CD4-positive, alpha-beta T cell (primary cell): ENCODE data around the gene FNDC3B. TPM values are rescaled to one million over a fixed set of nuclear protein-coding genes. Genes with fewer than 3 reads are reported as not detected.

Experiments
- ATAC-seq: fragments of 200-7000 bp; cut with Tn5 transposase; one replicate; pipeline ENCODE4 v1.10.0; 2022; ENCODE audit warnings: mild to moderate bottlenecking; ENCODE audit not compliant: poor library complexity
- CTCF ChIA-PET: fragments of 350-600 bp; sonication (Branson Sonifier 250); formaldehyde crosslinking; loops from one replicate; lab custom pipeline; 2021; ENCODE audit warnings: antibody characterized with exemption, inconsistent platforms; lab: Charles Lee
- POLR2A ChIA-PET: fragments of 350-600 bp; sonication (Branson Sonifier 250); formaldehyde crosslinking; loops from one replicate; lab custom pipeline; 2021; ENCODE audit warnings: antibody characterized with exemption, inconsistent platforms; lab: Charles Lee
- DNase-seq, 14 experiments: peaks; one replicate each; pipeline ENCODE4 v3.0.0-alpha.2; 2013 to 2020; ENCODE audit warnings: mixed read lengths in 2 of 14
- H3K27ac ChIP-seq, 2 donors: one replicate each; pipeline versions ENCODE4 v1.5.1 to v1.7.0; 2013; ENCODE audit warnings: low read length in 2 of 2, low read depth in 1 of 2, mild to moderate bottlenecking in 1 of 2
- H3K27me3 ChIP-seq, 2 experiments: 1 replicate in 1 of 2; 2 replicates in 1 of 2; pipeline versions ENCODE4 v1.6.1 to v1.7.0; 2013; ENCODE audit warnings: low read length in 2 of 2, control low read depth in 1 of 2, mild to moderate bottlenecking in 1 of 2, moderate library complexity in 1 of 2; ENCODE audit not compliant: insufficient read depth in 2 of 2, control insufficient read depth in 1 of 2
- H3K36me3 ChIP-seq: one replicate; pipeline ENCODE4 v1.6.1; 2013; ENCODE audit warnings: low read length, control low read depth; ENCODE audit not compliant: insufficient read depth
- H3K4me1 ChIP-seq: one replicate; pipeline ENCODE4 v1.6.1; 2013; ENCODE audit warnings: low read length, control low read depth; ENCODE audit not compliant: insufficient read depth
- H3K4me3 ChIP-seq: one replicate; pipeline ENCODE4 v1.5.1; 2013; ENCODE audit warnings: mild to moderate bottlenecking, low read length, moderate library complexity
- H3K9me3 ChIP-seq, 2 experiments: 1 replicate in 1 of 2; 2 replicates in 1 of 2; pipeline versions ENCODE4 v1.6.1 to v1.7.0; 2013; ENCODE audit warnings: low read length in 2 of 2, mild to moderate bottlenecking in 2 of 2, control low read depth in 1 of 2, moderate library complexity in 1 of 2; ENCODE audit not compliant: control insufficient read depth in 1 of 2, insufficient read depth in 1 of 2
- H3K27ac Mint-ChIP-seq: one replicate; pipeline ENCODE4 v1.8.0; 2020; ENCODE audit warnings: mixed read lengths
- H3K27me3 Mint-ChIP-seq: one replicate; pipeline ENCODE4 v1.8.0; 2021; ENCODE audit warnings: mixed read lengths
- H3K36me3 Mint-ChIP-seq: one replicate; pipeline ENCODE4 v1.8.0; 2021; ENCODE audit warnings: low read depth, mixed read lengths
- H3K4me1 Mint-ChIP-seq: one replicate; pipeline ENCODE4 v1.8.0; 2021; ENCODE audit warnings: low read depth, mixed read lengths
- H3K4me3 Mint-ChIP-seq: one replicate; pipeline ENCODE4 v1.8.0; 2020; ENCODE audit warnings: mild to moderate bottlenecking, mixed read lengths
- H3K9me3 Mint-ChIP-seq: one replicate; pipeline ENCODE4 v1.8.0; 2020; ENCODE audit warnings: mixed read lengths
- intact Hi-C, 2 experiments: fragments of 100-400 bp; cut with DNase I in 1 of 2; cut with micrococcal nuclease in 1 of 2; formaldehyde crosslinking; loops; one replicate each; pipeline versions ENCODE4 v1.15.1 to v1.9.0; 2023 to 2025; cut with DNase I, micrococcal nuclease
- total RNA-seq, 174 experiments: library from RNA in 2 of 174; stranded (reverse) in 2 of 174; gene quantifications; one replicate each; pipeline ENCODE4 v1.2.3 and lab custom pipeline; 2021 to 2026
- TF ChIP-seq, protein P1 (sequence below): fragments of 200-600 bp; IDR thresholded peaks from one replicate; pipeline ENCODE4 v1.8.0; 2022; ENCODE audit warnings: antibody characterized with exemption, mild to moderate bottlenecking

Gene FNDC3B
- total RNA-seq, 2 experiments from 2014 or later = 26.1 to 28.7 TPM

DNA sequence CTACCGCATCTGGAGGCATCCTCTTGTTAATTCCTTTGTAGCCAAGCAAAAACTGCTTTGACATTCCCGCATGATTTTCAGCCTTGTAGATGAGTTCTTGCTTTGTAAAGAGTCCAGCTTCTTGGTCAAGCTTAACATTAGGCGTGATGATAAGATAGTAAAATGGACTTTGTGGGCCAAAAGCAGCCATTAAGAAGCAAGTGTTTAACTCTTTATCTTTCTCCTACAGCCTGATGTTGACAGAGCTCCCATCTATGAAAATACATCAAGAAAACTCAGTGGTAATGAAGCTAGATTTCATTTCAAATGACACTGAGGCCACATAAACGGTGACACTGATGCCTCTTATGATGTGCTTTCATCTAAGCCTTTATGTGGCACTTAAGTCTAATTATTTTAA lies 33.2 kb downstream of the FNDC3B start:
- Histone ChIP-seq H3K36me3 (no peaks in the 10 kb centered on the region), H3K4me1 (no peaks in the 10 kb centered on the region), H3K4me3 (no peak overlapping the region), H3K9me3 (no peaks in the 10 kb centered on the region), H3K27me3 (no peaks in the 10 kb centered on the region), H3K27ac (no peak overlapping the region)
- Mint-ChIP-seq H3K4me3 (no peak overlapping the region), H3K36me3 (no peaks in the 10 kb centered on the region), H3K27ac (no peak overlapping the region), H3K27me3 (no peaks in the 10 kb centered on the region), H3K4me1 (peaks cover 6% of the 10 kb centered on the region), H3K9me3 (no peaks in the 10 kb centered on the region)
- TF ChIP-seq, protein P1, sequence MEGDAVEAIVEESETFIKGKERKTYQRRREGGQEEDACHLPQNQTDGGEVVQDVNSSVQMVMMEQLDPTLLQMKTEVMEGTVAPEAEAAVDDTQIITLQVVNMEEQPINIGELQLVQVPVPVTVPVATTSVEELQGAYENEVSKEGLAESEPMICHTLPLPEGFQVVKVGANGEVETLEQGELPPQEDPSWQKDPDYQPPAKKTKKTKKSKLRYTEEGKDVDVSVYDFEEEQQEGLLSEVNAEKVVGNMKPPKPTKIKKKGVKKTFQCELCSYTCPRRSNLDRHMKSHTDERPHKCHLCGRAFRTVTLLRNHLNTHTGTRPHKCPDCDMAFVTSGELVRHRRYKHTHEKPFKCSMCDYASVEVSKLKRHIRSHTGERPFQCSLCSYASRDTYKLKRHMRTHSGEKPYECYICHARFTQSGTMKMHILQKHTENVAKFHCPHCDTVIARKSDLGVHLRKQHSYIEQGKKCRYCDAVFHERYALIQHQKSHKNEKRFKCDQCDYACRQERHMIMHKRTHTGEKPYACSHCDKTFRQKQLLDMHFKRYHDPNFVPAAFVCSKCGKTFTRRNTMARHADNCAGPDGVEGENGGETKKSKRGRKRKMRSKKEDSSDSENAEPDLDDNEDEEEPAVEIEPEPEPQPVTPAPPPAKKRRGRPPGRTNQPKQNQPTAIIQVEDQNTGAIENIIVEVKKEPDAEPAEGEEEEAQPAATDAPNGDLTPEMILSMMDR = no peak
- ChIA-PET CTCF (no interaction called here), POLR2A (no interaction called here)
- DNase-seq (no peak), ATAC-seq (no peak)
- intact Hi-C loops = no loop called here

DNA sequence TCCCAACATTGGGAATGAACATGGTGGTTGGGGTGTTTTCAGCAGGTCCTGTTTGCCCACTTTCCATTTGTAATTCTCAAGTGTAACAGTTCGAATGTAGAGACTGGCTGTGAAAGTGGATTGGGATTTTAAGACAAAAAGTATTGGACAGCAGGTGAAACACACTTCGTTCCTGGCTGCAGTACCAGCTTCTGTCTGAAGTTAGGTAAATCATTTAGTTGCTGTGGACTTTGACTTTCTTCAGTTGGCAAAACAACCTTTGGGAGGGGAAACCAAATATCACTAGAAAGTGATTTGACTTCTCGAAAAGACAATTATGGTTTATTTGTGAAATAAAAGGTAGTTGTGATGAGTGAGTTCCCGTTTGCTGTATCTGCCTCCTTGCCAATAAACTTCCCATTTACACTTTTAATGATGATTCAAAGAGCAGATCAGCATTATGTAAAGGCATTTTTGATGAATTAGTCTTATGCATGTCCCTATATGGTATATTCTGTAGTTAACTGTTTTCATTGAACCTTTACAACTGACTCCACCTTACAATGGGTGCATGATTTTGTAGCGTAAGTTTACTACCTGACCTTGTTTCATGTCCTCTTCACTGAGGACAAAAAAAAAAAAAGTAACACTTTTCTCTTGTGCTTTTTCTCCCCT lies 34.0 kb downstream of the FNDC3B start:
- ATAC-seq (no peak), DNase-seq (no peak)
- H3K27ac Mint-ChIP-seq = no peak overlapping the region
- ChIA-PET POLR2A (no interaction called here), CTCF (no interaction called here)
- no peaks in the 10 kb centered on the region for H3K9me3 Mint-ChIP-seq
- intact Hi-C loops = no loop called here
- Histone ChIP-seq H3K9me3 (no peaks in the 10 kb centered on the region), H3K4me1 (no peaks in the 10 kb centered on the region), H3K27ac (no peak overlapping the region), H3K27me3 (no peaks in the 10 kb centered on the region), H3K36me3 (no peaks in the 10 kb centered on the region), H3K4me3 (no peak overlapping the region)
- no peaks in the 10 kb centered on the region for H3K27me3 Mint-ChIP-seq
- no peaks in the 10 kb centered on the region for H3K36me3 Mint-ChIP-seq
- no peak overlapping the region for H3K4me3 Mint-ChIP-seq
- TF ChIP-seq, protein P1 = no peak
- no peaks in the 10 kb centered on the region for H3K4me1 Mint-ChIP-seq

DNA sequence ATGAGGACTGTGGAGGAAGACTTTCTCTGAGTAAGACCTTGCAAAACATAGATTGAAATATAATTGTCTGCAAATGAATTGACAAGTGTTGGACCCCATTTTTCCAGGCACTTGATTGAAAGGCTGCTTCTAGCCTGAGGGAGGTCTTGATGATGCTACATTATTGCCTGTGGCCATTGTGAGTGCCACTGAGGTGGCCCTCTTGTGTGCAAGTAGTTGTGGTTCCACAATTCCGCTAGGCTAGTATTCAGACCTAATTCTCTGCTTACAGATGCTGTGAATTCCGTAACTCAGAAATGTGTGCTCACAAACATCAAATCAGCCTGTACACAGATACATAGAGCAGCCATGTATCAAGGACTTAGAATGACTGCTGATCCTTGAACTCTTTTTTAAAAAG lies 34.7 kb downstream of the FNDC3B start:
- no peak overlapping the region for H3K4me3 Mint-ChIP-seq
- Histone ChIP-seq H3K4me1 (no peaks in the 10 kb centered on the region), H3K27me3 (no peaks in the 10 kb centered on the region), H3K27ac (no peak overlapping the region), H3K36me3 (no peaks in the 10 kb centered on the region), H3K9me3 (no peaks in the 10 kb centered on the region), H3K4me3 (no peak overlapping the region)
- no peak overlapping the region for H3K27ac Mint-ChIP-seq
- POLR2A ChIA-PET = interaction anchor here (0.9 kb wide), 1 partner anchor 29 kb away, joined by 4 read pairs; no protein-coding TSS in a partner anchor
- TF ChIP-seq, protein P1 = no peak
- DNase-seq (no peak), ATAC-seq (no peak)
- intact Hi-C loops = no loop called here
- H3K27me3 Mint-ChIP-seq = no peaks in the 10 kb centered on the region
- H3K4me1 Mint-ChIP-seq = peaks cover under 1% of the 10 kb centered on the region
- CTCF ChIA-PET = no interaction called here
- H3K36me3 Mint-ChIP-seq = no peaks in the 10 kb centered on the region
- H3K9me3 Mint-ChIP-seq = no peaks in the 10 kb centered on the region
